NCI-H1092 treated with DMSO at 0.1 percent for 48 hours (cell line): Measurements from ENCODE around the gene DCP2.

ENCODE experiments used
- DNase-seq: peaks from one replicate; lab custom pipeline; 2025; lab: John Stamatoyannopoulos, UW

Gene DCP2

GRCh38 chr5:113022661-113023060, 46.1 kb downstream of the DCP2 start:
- no peak for DNase-seq

DNA sequence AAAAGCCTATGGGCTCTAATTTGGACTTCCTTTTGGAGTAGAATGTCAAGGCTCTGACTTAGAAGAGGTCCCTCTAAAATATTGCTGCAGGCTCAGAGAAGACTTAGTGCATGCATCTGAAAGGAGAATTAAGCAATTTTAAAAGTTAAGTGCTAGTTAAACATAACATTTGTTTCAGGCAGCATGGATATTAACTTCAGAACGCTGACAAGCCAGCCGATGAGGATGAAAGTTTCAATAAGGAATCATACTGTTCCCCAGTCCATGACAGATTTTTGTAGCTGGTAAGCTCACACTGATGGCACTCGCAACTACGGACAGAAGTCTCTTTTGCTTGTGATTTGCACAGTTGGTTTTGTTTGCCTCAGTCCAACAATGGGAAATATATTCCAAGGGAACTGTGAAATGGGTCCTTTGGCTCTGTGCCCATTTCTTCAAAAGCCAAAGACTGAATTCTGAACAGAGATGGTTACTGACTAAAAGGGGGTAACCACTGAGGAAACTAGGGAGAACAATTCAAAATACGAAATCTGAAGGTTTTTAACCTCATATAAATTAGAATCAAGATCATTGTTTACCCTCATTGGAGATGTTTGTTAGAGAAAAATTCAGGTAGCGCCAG, 47.6 kb downstream of the DCP2 start:
- no peak for DNase-seq

GRCh38 chr5:113025596-113025995, 49.0 kb downstream of the DCP2 start:
- DNase-seq, result no peak

DNA sequence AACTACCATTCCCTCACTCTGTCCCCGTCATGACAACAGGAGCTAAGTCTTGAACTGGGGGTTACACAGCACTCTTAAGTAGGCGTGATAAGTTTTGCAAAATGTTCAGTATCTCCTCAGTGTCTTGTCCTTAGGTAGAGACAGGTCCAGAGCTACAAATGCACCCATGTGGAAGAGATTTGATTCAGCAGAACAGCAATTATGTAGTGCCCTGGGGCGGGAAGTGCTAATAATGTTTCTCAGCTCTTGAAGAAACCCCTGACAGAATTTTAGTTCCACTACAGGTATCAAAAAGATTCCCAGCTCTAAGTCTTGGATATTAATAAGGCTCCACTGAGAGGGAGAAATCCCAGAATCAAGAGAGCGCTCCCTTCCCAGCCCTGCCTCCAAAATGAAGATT, 49.6 kb downstream of the DCP2 start:
- no peak for DNase-seq

DNA sequence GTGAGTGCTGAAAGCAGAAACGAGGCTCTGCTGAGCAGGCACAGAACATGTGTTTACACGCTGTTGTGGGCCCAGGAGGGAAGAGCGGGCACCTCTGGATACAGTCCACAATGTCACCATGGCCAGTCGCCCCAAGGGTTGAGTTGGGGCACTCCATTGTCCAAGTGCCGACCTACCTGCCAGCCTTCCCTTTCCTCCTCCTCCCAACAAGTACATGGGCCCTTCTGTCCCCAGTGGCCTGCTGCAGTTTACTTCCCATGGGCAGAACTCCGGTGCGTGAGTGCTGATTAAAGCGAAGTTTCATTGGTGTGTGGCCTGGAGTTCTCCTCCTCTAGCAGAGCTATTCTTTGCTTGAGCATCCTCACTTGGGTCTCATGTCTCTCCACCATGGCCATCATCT, 50.4 kb downstream of the DCP2 start:
- DNase-seq, result no peak

GRCh38 chr5:113027431-113027830, 50.8 kb downstream of the DCP2 start:
- no peak for DNase-seq

DNA sequence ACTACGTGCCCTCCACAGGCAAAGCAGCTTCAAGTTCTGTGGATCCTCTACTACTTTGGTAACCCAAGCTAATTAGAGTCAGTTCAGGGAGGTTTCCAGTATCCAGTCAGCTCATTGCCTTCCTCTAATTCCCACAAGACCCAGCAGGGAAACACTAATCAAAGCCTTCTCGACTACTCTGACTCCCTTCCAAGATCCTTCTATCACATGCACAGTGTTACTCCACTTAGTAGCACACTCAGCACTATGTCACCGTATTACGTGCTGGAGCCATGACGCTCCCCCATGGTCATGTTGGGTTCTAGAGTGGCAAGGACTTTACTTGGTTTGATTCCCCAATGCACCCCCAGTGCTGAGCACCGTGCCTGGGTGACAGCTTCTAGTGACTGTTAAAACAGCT, 53.0 kb downstream of the DCP2 start:
- DNase-seq, result no peak

GRCh38 chr5:113031104-113031503, 54.5 kb downstream of the DCP2 start:
- DNase-seq, result no peak

DNA sequence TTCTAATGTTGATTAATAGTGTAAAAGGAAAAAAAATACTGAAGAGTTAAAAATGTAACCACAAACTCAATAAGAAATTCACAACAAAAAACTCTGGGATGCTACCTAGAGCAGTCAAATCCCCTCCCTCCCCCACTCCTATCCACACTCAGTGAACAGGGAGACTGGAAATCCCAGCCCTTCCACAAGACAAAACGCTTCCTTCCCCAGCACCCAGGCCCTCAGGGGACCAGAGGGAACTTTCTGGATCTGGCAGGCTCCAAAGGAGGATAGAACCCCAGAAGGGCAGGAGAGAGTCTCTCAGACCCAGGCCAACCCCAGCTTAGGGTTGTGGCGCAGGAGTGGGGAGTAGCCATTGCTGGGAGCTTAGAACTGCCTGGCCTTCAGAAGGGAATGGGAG, 55.0 kb downstream of the DCP2 start:
- DNase-seq, result no peak

DNA sequence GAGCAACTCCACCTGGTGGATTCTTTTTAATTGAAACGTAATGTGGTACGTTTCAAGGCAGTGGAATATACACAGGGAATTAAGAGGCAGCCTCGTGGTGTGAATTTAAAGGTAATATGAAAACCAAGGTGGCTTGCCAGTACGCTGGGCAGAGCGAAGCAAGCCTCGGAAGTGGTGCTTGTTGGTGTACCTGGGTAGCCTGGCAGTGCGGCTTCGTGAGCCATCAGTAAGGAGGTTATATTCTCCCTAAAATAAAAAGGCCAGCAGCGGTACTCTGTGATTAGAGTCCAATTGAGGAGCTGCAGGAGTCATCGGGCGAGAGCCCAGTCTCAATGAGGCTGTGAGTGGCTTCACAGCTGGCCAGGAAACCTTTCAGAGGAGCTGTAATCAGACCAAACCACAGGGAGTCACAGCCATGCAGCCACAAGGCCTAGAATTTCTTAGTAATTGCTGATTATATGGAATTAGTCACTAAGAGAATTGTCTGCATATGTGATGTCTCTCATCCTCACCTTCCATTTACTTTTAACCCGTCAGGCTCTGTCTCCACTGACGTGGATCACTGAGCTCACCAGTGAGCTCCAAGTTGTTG, 57.7 kb downstream of the DCP2 start:
- no peak for DNase-seq

DNA sequence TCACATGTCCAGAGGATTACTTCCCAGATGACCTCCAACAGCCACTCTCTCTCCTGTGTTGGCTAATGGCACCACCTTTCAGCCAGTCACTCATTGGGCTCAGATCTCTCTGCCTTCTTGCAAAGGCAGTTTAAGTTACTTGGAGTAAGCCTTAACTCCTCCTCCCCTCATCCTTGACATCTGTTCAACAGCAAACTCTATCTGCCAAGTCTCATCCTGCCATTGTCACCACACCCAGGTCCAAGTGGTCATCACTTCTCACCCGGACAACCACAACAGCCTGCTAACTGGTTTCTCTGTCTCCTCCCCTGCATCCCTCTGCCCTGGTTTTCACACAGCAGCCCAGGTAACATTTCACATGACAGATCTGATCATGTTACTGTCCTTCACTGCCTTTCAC, 58.5 kb downstream of the DCP2 start:
- DNase-seq, result no peak

- DNase-seq, result no peak
Measured at GRCh38 chr5:113036321-113036720, 59.7 kb downstream of the DCP2 start.

DNA sequence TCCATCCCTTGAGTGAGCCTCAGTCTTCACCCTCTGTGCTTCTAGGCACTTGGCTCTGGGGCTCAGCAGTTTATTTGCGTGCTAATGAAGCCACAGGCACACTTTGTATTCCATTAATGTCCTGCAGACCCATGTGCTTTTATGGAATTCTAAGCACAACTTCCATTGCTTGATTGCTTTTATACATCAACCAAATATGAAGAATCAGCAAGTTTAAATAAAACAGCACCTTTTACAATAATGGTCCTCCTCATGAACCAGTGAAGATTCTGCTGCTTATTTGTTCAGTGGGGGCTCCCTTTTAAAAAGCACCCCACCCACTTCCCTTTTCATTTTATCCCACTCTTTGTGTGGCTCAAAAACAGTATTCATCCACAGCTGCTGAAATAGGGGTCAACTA, 60.2 kb downstream of the DCP2 start:
- no peak for DNase-seq

- DNase-seq, result no peak
Measured at GRCh38 chr5:113038136-113038535, 61.5 kb downstream of the DCP2 start.

DNA sequence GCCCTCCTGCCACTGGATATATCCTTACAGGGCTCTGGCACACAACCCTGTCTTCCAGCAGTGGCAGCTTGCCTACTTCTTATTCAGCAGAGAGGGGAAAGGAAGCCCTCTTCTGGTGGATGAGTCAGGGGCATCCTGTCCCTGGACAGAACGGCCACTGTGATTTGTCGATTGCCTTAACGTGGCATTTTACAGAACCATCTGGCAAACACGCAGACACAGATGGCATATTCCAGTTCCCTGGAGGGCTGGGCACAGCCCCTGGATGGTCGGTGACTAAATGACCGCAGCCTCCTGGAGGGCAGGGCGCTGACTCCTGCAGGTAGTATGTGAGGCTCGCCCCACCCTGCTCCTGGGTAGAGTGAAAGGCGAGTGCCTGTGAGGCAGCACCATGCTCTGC, 62.1 kb downstream of the DCP2 start:
- DNase-seq, result no peak

DNA sequence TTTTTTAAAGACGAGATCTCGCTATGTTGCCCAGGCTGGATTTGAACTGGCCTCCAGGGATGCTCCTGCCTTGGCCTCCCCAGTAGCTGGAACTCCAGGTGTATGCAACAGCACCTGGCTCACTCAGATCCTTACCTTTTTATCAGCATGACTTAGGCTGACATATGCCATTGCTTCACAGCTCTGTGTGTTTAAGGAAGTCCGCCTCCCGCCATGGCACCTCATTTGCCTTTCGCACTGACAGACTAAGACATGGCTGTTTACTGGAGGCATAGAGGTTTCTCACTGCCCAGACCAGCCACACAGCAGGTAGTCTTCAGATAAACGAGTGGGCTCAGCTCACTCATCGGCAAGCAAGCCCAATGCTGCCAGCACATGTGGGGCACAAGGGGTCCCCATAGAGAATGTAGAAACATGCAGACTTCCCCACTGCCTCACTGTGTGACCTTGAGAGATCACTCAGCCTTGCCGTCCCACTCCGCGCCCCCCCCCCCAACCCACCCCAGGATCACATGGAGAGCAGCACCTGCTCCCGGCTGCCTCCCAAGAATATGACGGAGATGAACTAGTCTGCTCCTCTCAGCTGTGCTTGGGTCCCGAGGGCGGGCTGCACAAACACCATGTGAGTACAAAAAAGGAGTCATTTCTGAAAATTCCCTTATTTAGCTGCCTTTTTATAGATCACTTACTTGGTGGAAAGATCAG, 62.8 kb downstream of the DCP2 start:
- DNase-seq, result no peak

DNA sequence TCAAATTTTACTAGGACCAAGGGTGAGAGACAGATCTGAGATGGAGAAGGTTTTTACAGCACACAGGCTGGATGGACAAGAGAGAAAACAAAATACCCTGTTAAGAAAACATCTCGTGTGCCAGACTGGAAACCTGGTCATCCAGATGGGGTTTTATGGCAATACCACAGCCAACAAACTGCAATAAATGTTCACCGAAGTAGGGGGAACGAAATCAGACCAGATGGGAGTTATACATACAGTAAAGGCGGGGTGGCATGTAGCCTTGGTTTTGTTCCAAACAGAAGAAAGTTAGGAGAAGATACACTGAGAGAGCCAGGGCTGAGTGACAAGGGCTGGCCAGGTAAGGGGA, 63.3 kb downstream of the DCP2 start:
- DNase-seq, result no peak

DNA sequence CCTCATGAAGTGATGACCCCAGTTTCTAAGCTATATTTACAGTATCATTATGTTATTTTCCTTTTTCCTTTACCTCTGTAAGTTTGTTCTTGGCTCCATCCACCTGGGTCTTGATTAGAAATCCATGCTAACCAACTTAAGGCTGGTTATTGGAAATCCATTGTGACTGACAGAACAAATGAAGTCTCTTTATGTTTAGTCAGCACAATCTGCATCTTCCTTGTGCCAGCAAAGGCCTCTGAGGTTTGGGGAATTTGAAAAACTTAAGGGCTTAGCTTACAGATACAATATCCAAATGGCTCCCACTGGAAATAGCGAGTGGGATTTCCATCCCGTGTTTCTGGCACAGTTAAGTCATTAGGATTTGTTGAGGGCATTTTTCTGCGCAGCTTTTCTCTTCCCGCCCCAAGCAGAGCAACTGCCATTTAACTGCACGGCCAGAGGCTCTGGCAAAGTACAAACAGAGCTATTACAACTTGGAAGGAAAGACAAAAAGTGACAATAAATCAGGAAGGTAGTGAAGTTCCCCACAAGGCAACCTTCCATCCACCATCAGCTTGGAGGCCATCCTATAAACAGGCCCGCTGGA, 64.2 kb downstream of the DCP2 start:
- no peak for DNase-seq

DNA sequence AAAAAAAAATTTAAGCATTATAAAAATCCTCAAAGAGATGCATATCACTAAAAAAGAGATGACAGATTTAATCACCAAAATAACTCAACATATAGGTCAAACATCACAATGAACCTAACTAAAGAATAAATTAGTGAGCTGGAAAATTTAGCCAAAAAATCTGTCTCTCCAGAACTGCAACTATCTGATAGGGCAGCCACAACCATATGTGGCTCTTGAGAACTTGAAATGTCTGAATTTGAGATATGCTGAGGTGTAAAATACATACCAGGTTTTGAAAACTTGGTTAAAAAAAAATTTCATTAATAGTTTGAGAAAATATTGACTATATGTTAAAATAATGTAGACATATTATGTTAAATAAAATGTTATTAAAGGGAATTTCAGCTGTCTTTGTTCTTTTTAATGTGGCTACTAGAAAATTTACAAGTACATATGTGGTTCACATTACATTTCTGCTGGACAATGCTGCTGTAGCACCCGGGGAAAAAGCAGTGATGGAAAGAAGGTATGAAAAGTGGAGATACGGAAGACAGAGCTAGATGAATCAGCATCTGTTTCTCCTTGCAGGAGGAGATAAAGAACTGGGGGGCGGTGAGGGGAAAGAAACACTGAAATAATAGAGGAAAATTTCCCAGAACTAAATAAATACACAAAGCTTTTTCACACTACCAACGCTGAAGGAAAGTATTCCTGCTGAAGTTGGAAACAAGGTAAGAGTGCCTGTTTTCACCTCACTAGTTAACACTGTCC, 66.1 kb downstream of the DCP2 start:
- DNase-seq, result no peak

GRCh38 chr5:113043491-113043931, 66.9 kb downstream of the DCP2 start:
- DNase-seq, result no peak

- no peak for DNase-seq
Measured at GRCh38 chr5:113044776-113045465, 68.3 kb downstream of the DCP2 start.

DNA sequence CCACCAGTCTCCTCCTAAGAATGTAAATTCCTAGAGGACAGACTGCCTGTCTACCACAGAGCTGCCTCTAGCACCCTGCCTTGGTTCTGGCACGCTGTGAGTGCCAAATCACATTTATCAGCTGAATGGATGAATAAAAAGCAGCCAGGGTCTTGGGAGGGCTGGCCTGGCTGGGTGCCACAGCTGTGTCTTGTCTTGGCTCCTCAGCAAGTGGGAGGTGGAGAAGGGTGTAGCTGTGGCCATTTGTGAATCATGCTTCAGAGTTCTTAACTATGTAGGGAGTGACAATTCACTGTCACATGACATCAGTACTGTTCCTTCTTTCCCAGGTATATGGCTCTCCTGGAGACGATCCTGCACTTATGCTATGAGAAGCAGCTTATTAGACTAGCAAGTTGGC, 70.6 kb downstream of the DCP2 start:
- DNase-seq, result no peak
